ENCODE measurements around the gene LSM14A.
"Not testable (repeated sequence)": the region's sequence is repeated elsewhere in the genome, so short reads cannot be mapped to it uniquely, and the experiment has no call there.

The LSM14A gene

GRCh38 chr19:34172661-34173192, 423 bp downstream of the LSM14A start:
- H3K4me2 ChIP-seq (ENCODE audit: low read depth, low read length, poor library complexity, severe bottlenecking), result peak overlapping the region; percentile 97
- peaks cover 47% of the 10 kb centered on the region for H4K20me1 ChIP-seq (ENCODE audit: insufficient read depth, low read length, poor library complexity, severe bottlenecking)
- no peaks in the 10 kb centered on the region for H3F3A ChIP-seq (ENCODE audit: low read depth)
- TF ChIP-seq CTCF (conservative IDR thresholded peaks at IDR 0.05; ENCODE audit: low read length), result no peak
- no peak for TF ChIP-seq EZH2phosphoT487 (IDR thresholded peaks at IDR 0.05; ENCODE audit: borderline replicate concordance)
- no peaks in the 10 kb centered on the region for H3K27me3 ChIP-seq (ENCODE audit: insufficient read depth, low read length, poor library complexity, severe bottlenecking)
- no peaks in the 10 kb centered on the region for H3K9me3 ChIP-seq (ENCODE audit: insufficient read depth, low read depth, low read length)
- H3K9me2 ChIP-seq (replicated peaks; ENCODE audit: low read depth, low read length), result no peaks in the 10 kb centered on the region
- H3K4me3 ChIP-seq (ENCODE audit: low read length, poor library complexity, severe bottlenecking), result peak overlapping the region; percentile 90
- H3K4me1 ChIP-seq (ENCODE audit: insufficient read depth, low read length, poor library complexity, severe bottlenecking), result peaks cover 30% of the 10 kb centered on the region
- H3K36me3 ChIP-seq (ENCODE audit: insufficient read depth, low read length), result no peaks in the 10 kb centered on the region; the same call in 1 of the 2 replicates
- peaks cover 63% of the 10 kb centered on the region for H3K79me2 ChIP-seq (ENCODE audit: insufficient read depth, low read length)
- H2AFZ ChIP-seq (ENCODE audit: low read length), result peak overlapping the region; percentile 90
- peak overlapping the region; percentile 98 for H3K9ac ChIP-seq (ENCODE audit: low read depth, low read length, poor library complexity, severe bottlenecking)

- H3K79me2 ChIP-seq (ENCODE audit: insufficient read depth, low read length), result peaks cover 69% of the 10 kb centered on the region
- peaks cover 36% of the 10 kb centered on the region for H3K4me1 ChIP-seq (ENCODE audit: insufficient read depth, low read length, poor library complexity, severe bottlenecking)
- H3K4me3 ChIP-seq (ENCODE audit: low read length, poor library complexity, severe bottlenecking), result peak overlapping the region; percentile 90
- H2AFZ ChIP-seq (ENCODE audit: low read length), result peak overlapping the region; percentile 90
- peak overlapping the region; percentile 98 for H3K9ac ChIP-seq (ENCODE audit: low read depth, low read length, poor library complexity, severe bottlenecking)
- no peaks in the 10 kb centered on the region for H3K9me2 ChIP-seq (replicated peaks; ENCODE audit: low read depth, low read length)
- no peaks in the 10 kb centered on the region for H3F3A ChIP-seq (ENCODE audit: low read depth)
- H3K27me3 ChIP-seq (ENCODE audit: insufficient read depth, low read length, poor library complexity, severe bottlenecking), result no peaks in the 10 kb centered on the region
- H3K4me2 ChIP-seq (ENCODE audit: low read depth, low read length, poor library complexity, severe bottlenecking), result peak overlapping the region; percentile 97
- TF ChIP-seq EZH2phosphoT487 (IDR thresholded peaks at IDR 0.05; ENCODE audit: borderline replicate concordance) (no peak), CTCF (conservative IDR thresholded peaks at IDR 0.05; ENCODE audit: low read length) (no peak)
- no peaks in the 10 kb centered on the region; the same call in 1 of the 2 replicates for H3K36me3 ChIP-seq (ENCODE audit: insufficient read depth, low read length)
- H3K9me3 ChIP-seq (ENCODE audit: insufficient read depth, low read depth, low read length), result no peaks in the 10 kb centered on the region
- H4K20me1 ChIP-seq (ENCODE audit: insufficient read depth, low read length, poor library complexity, severe bottlenecking), result peaks cover 53% of the 10 kb centered on the region
Measured at GRCh38 chr19:34173193-34173956, 1.1 kb downstream of the LSM14A start.

GRCh38 chr19:34175173-34175572, 2.9 kb downstream of the LSM14A start:
- Histone ChIP-seq H3K79me2 (ENCODE audit: insufficient read depth, low read length) (peaks cover 87% of the 10 kb centered on the region), H4K20me1 (ENCODE audit: insufficient read depth, low read length, poor library complexity, severe bottlenecking) (peaks cover 71% of the 10 kb centered on the region), H3K4me3 (ENCODE audit: low read length, poor library complexity, severe bottlenecking) (peak overlapping the region; percentile 90), H3K4me1 (ENCODE audit: insufficient read depth, low read length, poor library complexity, severe bottlenecking) (peaks cover 51% of the 10 kb centered on the region), H3K4me2 (ENCODE audit: low read depth, low read length, poor library complexity, severe bottlenecking) (peak overlapping the region; percentile 97), H3K9ac (ENCODE audit: low read depth, low read length, poor library complexity, severe bottlenecking) (peak overlapping the region; percentile 98)
- H2AFZ ChIP-seq (ENCODE audit: low read length); H3K27me3 ChIP-seq (ENCODE audit: insufficient read depth, low read length, poor library complexity, severe bottlenecking); H3F3A ChIP-seq (ENCODE audit: low read depth); H3K9me3 ChIP-seq (ENCODE audit: insufficient read depth, low read depth, low read length); H3K9me2 ChIP-seq (replicated peaks; ENCODE audit: low read depth, low read length); H3K36me3 ChIP-seq (ENCODE audit: insufficient read depth, low read length): not testable (repeated sequence)
